GM12878 (cell line): ENCODE measurements around the gene P4HA3. TPM values are rescaled to one million over a fixed set of nuclear protein-coding genes. Genes with fewer than 3 reads are reported as not detected.

Experiments used
- ATAC-seq: fragments of 200-7000 bp; cut with Tn5 transposase; 3 replicates; pipeline ENCODE4 v1.9.1; 2020; ENCODE audit warnings: mild to moderate bottlenecking, moderate library complexity
- BruUV-seq: library from RNA; stranded (reverse); fragments of 400-500 nt; replicated peaks from 2 replicates; lab custom pipeline; 2021; lab: Mats Ljungman, UMichigan
- CTCF ChIA-PET: fragments of 300-600 bp; sonication (Branson Sonifier 250); formaldehyde crosslinking; extraction: SDS; loops from one replicate; lab custom pipeline; 2021; ENCODE audit warnings: inconsistent platforms; lab: Yijun Ruan, JAX
- POLR2A ChIA-PET: fragments of 350-600 bp; formaldehyde crosslinking; extraction: SDS; loops from one replicate; lab custom pipeline; 2021; ENCODE audit warnings: inconsistent platforms; lab: Charles Lee
- RAD21 ChIA-PET: fragments of 300-600 bp; sonication (Branson Sonifier 250); formaldehyde crosslinking; loops from one replicate; lab custom pipeline; 2023; ENCODE audit warnings: antibody characterized with exemption; ENCODE audit not compliant: unreplicated experiment; lab: Charles Lee
- SMC1A ChIA-PET: fragments of 300-600 bp; sonication (Branson Sonifier 250); formaldehyde crosslinking; loops from one replicate; lab custom pipeline; 2023; ENCODE audit not compliant: unreplicated experiment, uncharacterized antibody; lab: Charles Lee
- DNase-seq: peaks from one replicate; pipeline ENCODE4 v3.0.0-alpha.2; 2011; ENCODE audit warnings: low read depth, low spot score
- FAIRE-seq: peaks from 3 replicates; lab custom pipeline; 2011; peaks lifted over from hg19 to GRCh38; lab: Jason Lieb, UNC
- H2AFZ ChIP-seq: 2 replicates; pipeline ENCODE4 v1.6.0; 2011; ENCODE audit warnings: low read depth, low read length, control low read depth; ENCODE audit not compliant: control insufficient read depth
- H3K27ac ChIP-seq: 2 replicates; pipeline ENCODE4 v1.5.1; 2011; ENCODE audit warnings: control low read depth; ENCODE audit not compliant: control insufficient read depth, insufficient read depth
- H3K27me3 ChIP-seq, 2 experiments: replicated peaks in 1 of 2; 2 replicates each; pipeline versions ENCODE4 v1.6.0 to v1.6.1; 2011; ENCODE audit warnings: low read length in 1 of 2; ENCODE audit not compliant: control insufficient read depth in 2 of 2, insufficient read depth in 2 of 2
- H3K36me3 ChIP-seq, 2 experiments: 2 replicates each; pipeline ENCODE4 v1.5.1; 2011; ENCODE audit warnings: low read length in 1 of 2; ENCODE audit not compliant: control insufficient read depth in 2 of 2, insufficient read depth in 2 of 2
- H3K4me1 ChIP-seq: 2 replicates; pipeline ENCODE4 v1.6.1; 2011; ENCODE audit warnings: mild to moderate bottlenecking, low read length, moderate library complexity, mixed read lengths; ENCODE audit not compliant: control insufficient read depth, insufficient read depth
- H3K4me2 ChIP-seq: 2 replicates; pipeline ENCODE4 v1.6.0; 2011; ENCODE audit warnings: control low read depth; ENCODE audit not compliant: control insufficient read depth, insufficient read depth
- H3K4me3 ChIP-seq: fragments of 200-600 bp; sonication (generic); 2 replicates; pipeline ENCODE4 v1.5.1; 2016
- H3K79me2 ChIP-seq: 2 replicates; pipeline ENCODE4 v1.6.0; 2011; ENCODE audit warnings: low read length; ENCODE audit not compliant: control insufficient read depth, insufficient read depth
- H3K9ac ChIP-seq: 2 replicates; pipeline ENCODE4 v1.8.0; 2011; ENCODE audit warnings: low read length, control low read depth, mixed read lengths; ENCODE audit not compliant: control insufficient read depth, insufficient read depth
- H3K9me3 ChIP-seq: replicated peaks from 3 replicates; pipeline ENCODE4 v1.5.1; 2011; ENCODE audit warnings: mild to moderate bottlenecking, low read length; ENCODE audit not compliant: control insufficient read depth, insufficient read depth
- H4K20me1 ChIP-seq: 2 replicates; pipeline ENCODE4 v1.6.0; 2011; ENCODE audit not compliant: control insufficient read depth, insufficient read depth
- BRCA1 ChIP-seq: IDR thresholded peaks from 2 replicates; pipeline ENCODE4 v1.6.1; 2011; ENCODE audit warnings: low read depth, low read length, improper control_type of control experiment
- CBX5 ChIP-seq: sonication (generic); IDR thresholded peaks from 2 replicates; pipeline ENCODE4 v1.6.1; 2016; ENCODE audit warnings: low read depth, moderate library complexity, mild to moderate bottlenecking, inconsistent platforms
- FOXK2 ChIP-seq: fragments of 450-650 bp; IDR thresholded peaks from 2 replicates; pipeline ENCODE4 v1.6.1; 2017; ENCODE audit warnings: mild to moderate bottlenecking, moderate library complexity
- JUNB ChIP-seq: IDR thresholded peaks from 2 replicates; pipeline ENCODE4 v1.6.1; 2016; ENCODE audit warnings: antibody characterized with exemption, mild to moderate bottlenecking
- MTA2 ChIP-seq: fragments of 450-650 bp; IDR thresholded peaks from 2 replicates; pipeline ENCODE4 v1.6.1; 2016; ENCODE audit warnings: low read depth, mild to moderate bottlenecking, moderate library complexity
- NFYA ChIP-seq: IDR thresholded peaks from 2 replicates; pipeline ENCODE4 v1.6.1; 2011; ENCODE audit warnings: low read depth, mild to moderate bottlenecking, low read length, improper control_type of control experiment, borderline replicate concordance
- NR2F1 ChIP-seq: fragments of 450-650 bp; conservative IDR thresholded peaks from 2 replicates; pipeline ENCODE4 v1.6.1; 2017; ENCODE audit warnings: mild to moderate bottlenecking
- SP1 ChIP-seq: IDR thresholded peaks from one replicate; pipeline ENCODE4 v1.6.1; 2011; ENCODE audit warnings: low read depth, low read length
- TARDBP ChIP-seq: IDR thresholded peaks from 2 replicates; pipeline ENCODE4 v1.6.1; 2016; ENCODE audit warnings: borderline replicate concordance
- ZNF274 ChIP-seq: IDR thresholded peaks from one replicate; pipeline ENCODE4 v1.8.0; 2011; ENCODE audit not compliant: insufficient read length, insufficient read depth
- ZNF622 ChIP-seq: fragments of 450-650 bp; IDR thresholded peaks from 2 replicates; pipeline ENCODE4 v1.6.1; 2017; ENCODE audit warnings: mild to moderate bottlenecking, inconsistent platforms
- WGBS: methylation state at CpG from one replicate; pipeline ENCODE4 v1.1.6; 2016; ENCODE audit warnings: low lambda C conversion rate; ENCODE audit not compliant: insufficient replicate concordance, insufficient coverage; ENCODE audit errors: missing lambda C conversion rate; 5-methylcytosine and 5-hydroxymethylcytosine counted together
- in situ Hi-C: fragments of 300-500 bp; cut with MboI; formaldehyde crosslinking; loops from 9 replicates; pipeline ENCODE4 v1.14.3; 2018; ENCODE audit warnings: mixed read lengths
- intact Hi-C: fragments of 100-400 bp; cut with micrococcal nuclease; formaldehyde crosslinking; loops from one replicate; pipeline ENCODE4 v1.14.2; 2022; ENCODE audit not compliant: unreplicated experiment
- polyA plus RNA-seq, 11 experiments: library from polyadenylated mRNA; depleted of rRNA in 4 of 11; unstranded in 6 of 11; stranded (reverse) in 5 of 11; fragments of >200 nt; fragmentation: Nextera tagmentation in 4 of 11; fragmentation: Illumina TruSeq in 1 of 11; extraction: Ambion mirVana in 4 of 11; extraction: Trizol in 1 of 11; gene quantifications; 1 replicate in 1 of 11; 2 replicates in 10 of 11; pipeline versions ENCODE4 v1.2.1 to v1.2.3, GENCODE V29; 2011 to 2016; ENCODE audit warnings: inconsistent platforms in 2 of 11, missing spikeins in 2 of 11, low read depth in 1 of 11
- total RNA-seq, 4 experiments: library from RNA; depleted of rRNA in 3 of 4; stranded (reverse); fragments of >200 nt in 3 of 4; fragmentation: Illumina TruSeq in 1 of 4; extraction: Trizol in 1 of 4; gene quantifications; 2 replicates each; pipeline versions ENCODE4 v1.2.1 to v1.2.3, GENCODE V29; 2013 to 2021
- TF ChIP-seq, protein P1 (sequence below), 3 experiments: IDR thresholded peaks in 2 of 3; conservative IDR thresholded peaks in 1 of 3; 2 replicates each; pipeline ENCODE4 v1.5.1; 2011; ENCODE audit warnings: low read depth in 3 of 3, low read length in 3 of 3, mild to moderate bottlenecking in 3 of 3, control low read depth in 2 of 3, moderate library complexity in 2 of 3, inconsistent platforms in 1 of 3, mixed read lengths in 1 of 3; ENCODE audit not compliant: control insufficient read depth in 2 of 3, insufficient read depth in 1 of 3; ENCODE audit errors: extremely low read depth in 1 of 3
- TF ChIP-seq, protein P2 (sequence below): fragments of 450-650 bp; IDR thresholded peaks from 2 replicates; pipeline ENCODE4 v1.6.1; 2014; ENCODE audit warnings: mild to moderate bottlenecking
- TF ChIP-seq, protein P3 (sequence below): fragments of 450-650 bp; IDR thresholded peaks from 2 replicates; pipeline ENCODE4 v1.6.1; 2016; ENCODE audit warnings: mild to moderate bottlenecking
- TF ChIP-seq, protein P4 (sequence below): IDR thresholded peaks from 2 replicates; pipeline ENCODE4 v1.6.1; 2012; ENCODE audit warnings: improper control_type of control experiment, low read depth, low read length; ENCODE audit not compliant: insufficient replicate concordance

P4HA3 gene
- total and polyA plus RNA-seq, 10 of the 15 experiments (the other 5 are each of a cell fraction or from before 2014, with no cell fraction given): 0.08 TPM; not detected in 9

DNA sequence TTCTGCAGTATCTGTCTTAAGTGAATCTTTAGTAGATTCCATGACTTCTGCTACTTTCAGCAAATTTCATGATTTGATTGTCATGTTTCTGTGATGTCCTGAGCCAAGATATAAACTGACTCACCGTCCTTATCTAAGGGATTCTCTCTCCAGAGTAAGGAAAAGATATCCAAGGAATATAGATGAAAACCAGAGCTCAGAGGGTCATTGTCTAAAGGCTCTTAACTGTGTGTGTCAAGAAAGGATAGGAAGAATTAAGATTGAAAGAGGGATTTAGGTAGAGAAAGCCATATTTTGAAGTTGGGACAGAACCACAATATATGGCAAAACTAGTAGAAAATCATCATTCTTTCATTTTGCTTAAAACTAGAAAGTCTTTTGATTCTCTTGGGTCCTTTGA lies 89.6 kb downstream of the P4HA3 start (continued):
- no peak for TF ChIP-seq TARDBP
- TF ChIP-seq, protein P1, sequence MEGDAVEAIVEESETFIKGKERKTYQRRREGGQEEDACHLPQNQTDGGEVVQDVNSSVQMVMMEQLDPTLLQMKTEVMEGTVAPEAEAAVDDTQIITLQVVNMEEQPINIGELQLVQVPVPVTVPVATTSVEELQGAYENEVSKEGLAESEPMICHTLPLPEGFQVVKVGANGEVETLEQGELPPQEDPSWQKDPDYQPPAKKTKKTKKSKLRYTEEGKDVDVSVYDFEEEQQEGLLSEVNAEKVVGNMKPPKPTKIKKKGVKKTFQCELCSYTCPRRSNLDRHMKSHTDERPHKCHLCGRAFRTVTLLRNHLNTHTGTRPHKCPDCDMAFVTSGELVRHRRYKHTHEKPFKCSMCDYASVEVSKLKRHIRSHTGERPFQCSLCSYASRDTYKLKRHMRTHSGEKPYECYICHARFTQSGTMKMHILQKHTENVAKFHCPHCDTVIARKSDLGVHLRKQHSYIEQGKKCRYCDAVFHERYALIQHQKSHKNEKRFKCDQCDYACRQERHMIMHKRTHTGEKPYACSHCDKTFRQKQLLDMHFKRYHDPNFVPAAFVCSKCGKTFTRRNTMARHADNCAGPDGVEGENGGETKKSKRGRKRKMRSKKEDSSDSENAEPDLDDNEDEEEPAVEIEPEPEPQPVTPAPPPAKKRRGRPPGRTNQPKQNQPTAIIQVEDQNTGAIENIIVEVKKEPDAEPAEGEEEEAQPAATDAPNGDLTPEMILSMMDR (IDR thresholded peaks at IDR 0.05 in 2 of 3, conservative IDR thresholded peaks at IDR 0.05 in 1 of 3; ENCODE audit: control insufficient read depth in 2 of 3, extremely low read depth in 1 of 3, insufficient read depth in 1 of 3, low read depth in 3 of 3, low read length in 3 of 3): no peak
- TF ChIP-seq ZNF622: no peak
- TF ChIP-seq, protein P2, sequence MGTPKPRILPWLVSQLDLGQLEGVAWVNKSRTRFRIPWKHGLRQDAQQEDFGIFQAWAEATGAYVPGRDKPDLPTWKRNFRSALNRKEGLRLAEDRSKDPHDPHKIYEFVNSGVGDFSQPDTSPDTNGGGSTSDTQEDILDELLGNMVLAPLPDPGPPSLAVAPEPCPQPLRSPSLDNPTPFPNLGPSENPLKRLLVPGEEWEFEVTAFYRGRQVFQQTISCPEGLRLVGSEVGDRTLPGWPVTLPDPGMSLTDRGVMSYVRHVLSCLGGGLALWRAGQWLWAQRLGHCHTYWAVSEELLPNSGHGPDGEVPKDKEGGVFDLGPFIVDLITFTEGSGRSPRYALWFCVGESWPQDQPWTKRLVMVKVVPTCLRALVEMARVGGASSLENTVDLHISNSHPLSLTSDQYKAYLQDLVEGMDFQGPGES: no peak
- TF ChIP-seq FOXK2: no peak
- no peak for TF ChIP-seq SP1

DNA sequence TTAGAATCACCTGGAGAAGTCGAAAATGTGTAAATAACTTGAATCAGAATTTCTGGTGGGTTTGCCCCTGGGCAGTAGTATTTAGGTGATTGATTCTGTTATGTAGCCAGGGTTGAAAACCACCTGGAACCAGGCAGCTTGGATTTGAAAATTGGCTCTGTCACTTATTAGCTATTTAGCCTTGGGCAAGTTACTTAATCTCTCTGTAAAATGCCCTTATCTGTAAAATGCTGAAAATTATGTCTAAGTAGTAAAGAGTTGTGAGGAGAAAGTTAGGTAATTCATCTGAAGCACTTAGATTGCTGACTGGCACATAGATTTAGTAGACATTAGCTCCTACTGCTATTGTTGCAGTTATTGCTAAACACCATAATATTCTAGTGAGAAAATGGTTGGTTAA lies 91.1 kb downstream of the P4HA3 start:
- Histone ChIP-seq H3K4me3 (no peak overlapping the region), H2AFZ (no peak overlapping the region), H3K9me3 (peaks cover 2% of the 10 kb centered on the region; the same call in 2 of the 3 replicates), H3K79me2 (no peaks in the 10 kb centered on the region), H3K4me2 (no peak overlapping the region), H3K4me1 (no peaks in the 10 kb centered on the region), H3K27ac (no peak overlapping the region), H3K27me3 (no peaks in the 10 kb centered on the region), H3K36me3 (no peaks in the 10 kb centered on the region), H3K9ac (no peak overlapping the region), H4K20me1 (no peaks in the 10 kb centered on the region)
- ChIA-PET CTCF (interaction anchor here (1.7 to 2.6 kb wide), 2 partner anchors 11 to 35 kb away, joined by 3 to 8 read pairs; no protein-coding TSS in a partner anchor), SMC1A (no interaction called here), RAD21 (no interaction called here), POLR2A (no interaction called here)
- in situ Hi-C loops (no loop called here), intact Hi-C loops (no loop called here)
- no TSS peak for BruUV-seq
- no peak for DNase-seq
- 89% methylated on average over 1 of the region's 1 CpG for WGBS
- no peak for ATAC-seq
- FAIRE-seq: no peak
- no peak for TF ChIP-seq MTA2
- TF ChIP-seq ZNF274: no peak
- no peak for TF ChIP-seq NR2F1
- TF ChIP-seq CBX5: no peak
- TF ChIP-seq BRCA1: no peak
- TF ChIP-seq, protein P3, sequence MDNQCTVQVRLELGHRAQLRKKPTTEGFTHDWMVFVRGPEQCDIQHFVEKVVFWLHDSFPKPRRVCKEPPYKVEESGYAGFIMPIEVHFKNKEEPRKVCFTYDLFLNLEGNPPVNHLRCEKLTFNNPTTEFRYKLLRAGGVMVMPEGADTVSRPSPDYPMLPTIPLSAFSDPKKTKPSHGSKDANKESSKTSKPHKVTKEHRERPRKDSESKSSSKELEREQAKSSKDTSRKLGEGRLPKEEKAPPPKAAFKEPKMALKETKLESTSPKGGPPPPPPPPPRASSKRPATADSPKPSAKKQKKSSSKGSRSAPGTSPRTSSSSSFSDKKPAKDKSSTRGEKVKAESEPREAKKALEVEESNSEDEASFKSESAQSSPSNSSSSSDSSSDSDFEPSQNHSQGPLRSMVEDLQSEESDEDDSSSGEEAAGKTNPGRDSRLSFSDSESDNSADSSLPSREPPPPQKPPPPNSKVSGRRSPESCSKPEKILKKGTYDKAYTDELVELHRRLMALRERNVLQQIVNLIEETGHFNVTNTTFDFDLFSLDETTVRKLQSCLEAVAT: no peak
- TF ChIP-seq NFYA: no peak
- TF ChIP-seq, protein P4, sequence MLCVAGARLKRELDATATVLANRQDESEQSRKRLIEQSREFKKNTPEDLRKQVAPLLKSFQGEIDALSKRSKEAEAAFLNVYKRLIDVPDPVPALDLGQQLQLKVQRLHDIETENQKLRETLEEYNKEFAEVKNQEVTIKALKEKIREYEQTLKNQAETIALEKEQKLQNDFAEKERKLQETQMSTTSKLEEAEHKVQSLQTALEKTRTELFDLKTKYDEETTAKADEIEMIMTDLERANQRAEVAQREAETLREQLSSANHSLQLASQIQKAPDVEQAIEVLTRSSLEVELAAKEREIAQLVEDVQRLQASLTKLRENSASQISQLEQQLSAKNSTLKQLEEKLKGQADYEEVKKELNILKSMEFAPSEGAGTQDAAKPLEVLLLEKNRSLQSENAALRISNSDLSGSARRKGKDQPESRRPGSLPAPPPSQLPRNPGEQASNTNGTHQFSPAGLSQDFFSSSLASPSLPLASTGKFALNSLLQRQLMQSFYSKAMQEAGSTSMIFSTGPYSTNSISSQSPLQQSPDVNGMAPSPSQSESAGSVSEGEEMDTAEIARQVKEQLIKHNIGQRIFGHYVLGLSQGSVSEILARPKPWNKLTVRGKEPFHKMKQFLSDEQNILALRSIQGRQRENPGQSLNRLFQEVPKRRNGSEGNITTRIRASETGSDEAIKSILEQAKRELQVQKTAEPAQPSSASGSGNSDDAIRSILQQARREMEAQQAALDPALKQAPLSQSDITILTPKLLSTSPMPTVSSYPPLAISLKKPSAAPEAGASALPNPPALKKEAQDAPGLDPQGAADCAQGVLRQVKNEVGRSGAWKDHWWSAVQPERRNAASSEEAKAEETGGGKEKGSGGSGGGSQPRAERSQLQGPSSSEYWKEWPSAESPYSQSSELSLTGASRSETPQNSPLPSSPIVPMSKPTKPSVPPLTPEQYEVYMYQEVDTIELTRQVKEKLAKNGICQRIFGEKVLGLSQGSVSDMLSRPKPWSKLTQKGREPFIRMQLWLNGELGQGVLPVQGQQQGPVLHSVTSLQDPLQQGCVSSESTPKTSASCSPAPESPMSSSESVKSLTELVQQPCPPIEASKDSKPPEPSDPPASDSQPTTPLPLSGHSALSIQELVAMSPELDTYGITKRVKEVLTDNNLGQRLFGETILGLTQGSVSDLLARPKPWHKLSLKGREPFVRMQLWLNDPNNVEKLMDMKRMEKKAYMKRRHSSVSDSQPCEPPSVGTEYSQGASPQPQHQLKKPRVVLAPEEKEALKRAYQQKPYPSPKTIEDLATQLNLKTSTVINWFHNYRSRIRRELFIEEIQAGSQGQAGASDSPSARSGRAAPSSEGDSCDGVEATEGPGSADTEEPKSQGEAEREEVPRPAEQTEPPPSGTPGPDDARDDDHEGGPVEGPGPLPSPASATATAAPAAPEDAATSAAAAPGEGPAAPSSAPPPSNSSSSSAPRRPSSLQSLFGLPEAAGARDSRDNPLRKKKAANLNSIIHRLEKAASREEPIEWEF: no peak
- TF ChIP-seq JUNB: no peak
